ENCODE data around the gene CAST.

Gene CAST

GRCh38 chr5:96634881-96635280, 27.3 kb upstream of the CAST start:
- TF ChIP-seq, protein P1, sequence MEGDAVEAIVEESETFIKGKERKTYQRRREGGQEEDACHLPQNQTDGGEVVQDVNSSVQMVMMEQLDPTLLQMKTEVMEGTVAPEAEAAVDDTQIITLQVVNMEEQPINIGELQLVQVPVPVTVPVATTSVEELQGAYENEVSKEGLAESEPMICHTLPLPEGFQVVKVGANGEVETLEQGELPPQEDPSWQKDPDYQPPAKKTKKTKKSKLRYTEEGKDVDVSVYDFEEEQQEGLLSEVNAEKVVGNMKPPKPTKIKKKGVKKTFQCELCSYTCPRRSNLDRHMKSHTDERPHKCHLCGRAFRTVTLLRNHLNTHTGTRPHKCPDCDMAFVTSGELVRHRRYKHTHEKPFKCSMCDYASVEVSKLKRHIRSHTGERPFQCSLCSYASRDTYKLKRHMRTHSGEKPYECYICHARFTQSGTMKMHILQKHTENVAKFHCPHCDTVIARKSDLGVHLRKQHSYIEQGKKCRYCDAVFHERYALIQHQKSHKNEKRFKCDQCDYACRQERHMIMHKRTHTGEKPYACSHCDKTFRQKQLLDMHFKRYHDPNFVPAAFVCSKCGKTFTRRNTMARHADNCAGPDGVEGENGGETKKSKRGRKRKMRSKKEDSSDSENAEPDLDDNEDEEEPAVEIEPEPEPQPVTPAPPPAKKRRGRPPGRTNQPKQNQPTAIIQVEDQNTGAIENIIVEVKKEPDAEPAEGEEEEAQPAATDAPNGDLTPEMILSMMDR (IDR thresholded peaks at IDR 0.05; ENCODE audit: borderline replicate concordance, insufficient read depth, low read depth, low read length), result no peak
- H3K4me3 ChIP-seq (ENCODE audit: low read depth, low read length), result no peak overlapping the region

DNA sequence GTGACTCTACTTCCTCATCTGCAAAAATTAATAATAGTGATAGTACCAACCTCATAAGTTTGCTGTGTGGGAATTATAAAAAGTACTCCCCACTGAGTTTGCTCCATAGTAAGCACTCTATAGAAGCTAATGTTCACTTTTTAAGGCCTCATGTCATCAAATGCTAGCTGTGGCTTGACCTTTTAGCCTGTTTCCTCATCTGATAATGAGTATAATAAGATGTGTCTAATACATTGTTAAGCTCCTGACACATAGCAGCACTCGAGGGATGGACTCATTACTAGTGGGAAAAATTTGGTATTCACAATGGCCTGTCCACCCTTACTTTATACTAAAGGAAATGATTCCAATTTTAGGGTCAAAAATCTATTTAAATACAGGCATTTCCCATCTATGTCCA, 26.1 kb upstream of the CAST start:
- TF ChIP-seq, protein P1 (IDR thresholded peaks at IDR 0.05; ENCODE audit: borderline replicate concordance, insufficient read depth, low read depth, low read length), result no peak
- H3K4me3 ChIP-seq (ENCODE audit: low read depth, low read length), result no peak overlapping the region

DNA sequence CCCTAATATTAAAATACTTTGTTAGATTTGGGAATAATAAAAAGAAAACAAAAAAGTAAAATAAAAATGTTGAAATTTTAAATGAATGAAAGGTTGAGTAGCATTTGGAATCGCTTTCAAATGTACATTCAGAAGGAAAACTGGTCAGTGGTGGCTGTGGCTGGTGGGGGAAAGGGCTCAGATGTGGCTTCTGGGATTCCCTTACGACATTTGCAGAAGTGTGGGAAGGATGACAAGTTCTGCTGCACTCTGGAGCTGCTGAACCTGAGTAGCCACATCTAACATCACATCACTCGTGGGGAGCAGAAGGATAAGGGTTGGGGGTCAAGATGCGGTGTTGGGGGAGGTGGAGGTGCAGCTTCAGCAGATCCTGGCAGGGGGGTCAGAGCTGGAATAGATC, 25.6 kb upstream of the CAST start:
- no peak overlapping the region for H3K4me3 ChIP-seq (ENCODE audit: low read depth, low read length)
- TF ChIP-seq, protein P1 (IDR thresholded peaks at IDR 0.05; ENCODE audit: borderline replicate concordance, insufficient read depth, low read depth, low read length), result no peak

DNA sequence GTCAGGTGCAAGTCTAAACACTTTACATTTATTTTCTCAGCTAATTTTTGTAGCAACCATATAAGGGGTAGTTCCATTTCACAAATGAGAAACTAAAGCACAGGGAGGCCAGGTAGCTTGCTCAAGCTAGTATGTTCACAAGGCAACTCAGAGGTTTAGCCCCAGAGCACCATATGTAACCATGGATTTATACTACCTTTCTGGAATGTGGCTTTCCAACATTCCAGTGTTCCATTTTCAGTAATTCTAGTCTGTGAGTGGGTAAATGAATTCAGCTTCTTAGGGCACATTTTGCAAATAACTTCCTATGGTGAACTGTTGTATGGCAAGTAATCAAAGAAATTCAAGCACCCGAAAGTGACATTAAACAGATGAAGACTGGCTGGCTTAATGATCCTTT, 25.0 kb upstream of the CAST start:
- TF ChIP-seq, protein P1 (IDR thresholded peaks at IDR 0.05; ENCODE audit: borderline replicate concordance, insufficient read depth, low read depth, low read length), result no peak

DNA sequence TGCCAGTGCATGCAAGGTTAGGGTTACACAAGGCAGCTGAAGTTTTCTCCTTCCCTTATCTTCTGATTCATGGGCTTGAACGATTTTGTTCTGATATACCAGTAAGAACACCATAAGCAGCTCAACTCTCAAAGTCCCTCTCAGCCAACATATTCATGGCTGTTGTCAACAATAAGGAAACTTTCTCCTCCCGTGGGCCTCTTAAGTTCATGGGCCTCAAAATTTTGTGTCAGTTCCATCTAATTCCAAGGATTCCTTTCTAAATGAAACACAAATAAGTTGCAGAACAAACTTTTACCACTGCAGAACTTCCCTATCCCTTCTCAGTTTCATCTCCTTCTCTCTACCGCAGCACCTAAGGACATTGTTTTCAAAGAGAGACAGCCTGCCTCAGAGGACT, 23.6 kb upstream of the CAST start:
- TF ChIP-seq, protein P1 (IDR thresholded peaks at IDR 0.05; ENCODE audit: borderline replicate concordance, insufficient read depth, low read depth, low read length), result no peak
- H3K4me3 ChIP-seq (ENCODE audit: low read depth, low read length), result no peak overlapping the region

More for the DNA sequence above, 25.0 kb upstream of the CAST start:
- no peak overlapping the region for H3K4me3 ChIP-seq (ENCODE audit: low read depth, low read length)

GRCh38 chr5:96640696-96641095, 21.5 kb upstream of the CAST start:
- TF ChIP-seq, protein P1 (IDR thresholded peaks at IDR 0.05; ENCODE audit: borderline replicate concordance, insufficient read depth, low read depth, low read length), result no peak

GRCh38 chr5:96641368-96642280, 20.6 kb upstream of the CAST start:
- H3K4me3 ChIP-seq (ENCODE audit: low read depth, low read length), result no peak overlapping the region
- TF ChIP-seq, protein P1 (IDR thresholded peaks at IDR 0.05; ENCODE audit: borderline replicate concordance, insufficient read depth, low read depth, low read length), result no peak

More at GRCh38 chr5:96640696-96641095, 21.5 kb upstream of the CAST start:
- no peak overlapping the region for H3K4me3 ChIP-seq (ENCODE audit: low read depth, low read length)
